ENCODE results near the gene GFOD2.

GFOD2 gene

DNA sequence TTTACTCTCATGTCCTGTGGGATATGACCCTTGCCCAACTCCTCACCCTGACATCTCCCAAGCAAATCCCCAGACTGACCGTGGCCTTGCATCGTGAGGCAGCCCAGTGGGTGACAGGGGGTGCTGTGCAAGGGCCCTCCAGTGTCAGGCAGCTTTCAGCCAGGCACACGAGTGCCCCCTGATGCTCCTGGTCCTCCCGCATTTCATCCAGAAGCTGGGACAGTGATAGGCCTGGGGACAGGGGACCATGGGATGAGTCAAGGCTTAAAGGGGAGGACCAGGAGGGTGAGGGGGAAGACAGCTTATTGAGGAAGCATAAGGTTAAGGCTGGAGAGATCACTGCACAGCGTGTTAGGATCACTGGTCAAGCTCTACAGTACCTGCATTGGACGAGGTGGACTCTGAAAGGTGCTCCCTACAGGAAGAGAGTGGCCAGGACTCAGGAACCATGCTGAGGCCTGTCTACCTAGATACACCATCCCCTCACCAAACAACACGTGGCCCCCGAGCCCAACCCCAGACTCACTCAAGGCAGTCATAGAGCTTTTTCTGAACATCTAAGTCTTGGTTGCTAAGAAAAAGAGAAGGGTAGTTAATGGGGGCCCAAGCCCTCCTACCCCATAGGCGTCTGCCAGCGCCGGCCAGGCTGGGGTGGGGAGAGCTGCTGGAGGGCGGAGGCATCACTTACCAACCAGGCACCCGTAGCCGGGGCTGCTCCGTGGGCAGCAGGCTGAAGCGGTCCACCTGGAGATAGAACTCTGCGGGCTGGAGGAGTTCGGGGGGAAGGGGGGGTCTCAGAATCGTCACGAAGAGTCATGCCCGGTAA lies 60.1 kb downstream of the GFOD2 start:
- DNase-seq (ENCODE audit: low read depth, low spot score): no peak

DNA sequence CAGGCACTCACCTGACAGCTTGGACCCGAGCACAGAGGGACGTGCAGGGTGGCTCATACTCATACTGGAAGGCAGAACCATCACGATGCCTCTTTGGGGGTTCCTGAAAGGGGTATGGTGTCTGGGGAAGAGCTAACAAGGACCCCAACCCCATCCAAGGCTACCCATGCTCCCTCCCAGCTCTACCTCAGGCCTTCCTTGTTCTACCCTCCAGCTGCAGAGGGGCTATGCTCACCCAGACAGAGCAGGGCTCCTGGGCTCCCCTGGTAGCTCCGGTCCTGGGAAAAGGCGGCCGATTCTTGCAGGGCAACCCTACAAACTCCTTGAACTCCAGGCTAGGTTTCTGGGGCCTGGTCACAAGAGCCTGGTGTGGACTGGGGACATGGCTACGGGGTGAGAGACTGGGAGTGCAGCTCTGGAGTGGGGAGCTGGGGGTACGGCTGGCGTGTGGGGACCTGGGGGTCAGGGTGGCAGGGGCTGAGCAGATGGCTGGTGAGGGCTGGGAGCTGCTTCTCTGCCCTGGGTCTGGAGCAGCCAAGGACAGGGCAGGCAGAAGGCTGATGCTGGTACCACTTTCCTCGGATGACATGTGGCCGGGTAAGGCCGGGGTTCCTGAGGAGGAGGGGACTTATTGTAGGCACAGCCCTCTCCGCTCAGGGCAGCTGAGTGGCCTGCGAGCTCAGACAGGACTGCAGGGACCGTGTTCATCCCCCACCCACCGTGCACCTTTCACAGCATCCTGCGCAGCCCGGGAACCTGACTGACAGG lies 61.2 kb downstream of the GFOD2 start:
- no peak for DNase-seq (ENCODE audit: low read depth, low spot score)

GRCh38 chr16:67657017-67657608 lies 62.0 kb downstream of the GFOD2 start:
- DNase-seq (ENCODE audit: low read depth, low spot score): no peak

DNA sequence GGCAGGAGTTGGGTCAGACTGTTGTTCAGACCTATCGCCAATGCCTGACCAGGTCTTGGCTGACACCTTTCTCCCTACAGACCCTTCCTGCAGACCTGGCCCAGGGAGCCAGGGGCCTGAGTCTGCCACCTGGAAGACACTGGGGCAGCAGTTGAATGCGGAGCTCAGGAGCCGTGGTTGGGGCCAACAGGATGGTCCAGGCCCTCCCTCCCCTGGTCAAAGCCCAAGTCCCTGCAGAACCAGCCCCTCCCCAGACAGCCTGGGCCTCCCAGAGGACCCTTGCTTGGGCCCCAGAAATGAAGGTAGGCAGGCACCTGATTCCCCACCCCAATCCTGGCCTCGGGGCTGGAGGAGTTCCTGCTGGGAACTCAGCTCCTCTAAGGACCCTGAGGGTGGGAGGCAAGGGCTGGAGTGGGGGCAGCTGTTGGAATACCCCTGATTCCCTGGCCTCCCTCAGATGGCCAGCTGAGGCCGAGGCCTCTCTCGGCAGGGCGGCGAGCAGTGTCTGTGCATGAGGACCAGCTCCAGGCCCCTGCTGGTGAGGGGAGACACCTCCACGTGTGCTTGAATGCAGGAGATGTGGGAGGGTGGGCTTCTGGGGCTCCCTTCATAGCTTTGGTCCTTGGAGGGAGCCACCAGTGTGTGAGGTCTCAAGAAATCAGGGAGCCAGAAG lies 62.6 kb downstream of the GFOD2 start:
- DNase-seq (ENCODE audit: low read depth, low spot score): no peak

DNA sequence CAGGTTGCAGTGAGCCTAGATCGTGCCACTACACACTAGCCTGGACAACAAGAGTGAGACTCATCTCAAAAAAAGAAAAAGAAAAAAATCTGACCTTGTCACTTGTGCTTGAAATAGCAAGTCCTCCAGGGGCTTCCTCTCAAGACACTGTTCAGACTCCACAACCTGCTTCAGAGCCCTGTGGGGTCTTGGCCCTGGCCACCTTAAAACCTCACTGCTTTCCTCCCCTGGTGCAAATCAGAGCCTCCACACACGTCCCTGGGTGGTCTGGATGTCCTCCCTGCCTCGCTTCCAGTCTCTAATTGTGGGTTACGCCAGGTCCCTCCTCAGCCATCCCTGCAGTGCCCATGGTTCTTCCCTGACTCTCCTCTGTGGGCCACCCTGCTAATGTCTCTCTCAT lies 63.8 kb downstream of the GFOD2 start:
- no peak for DNase-seq (ENCODE audit: low read depth, low spot score)

DNA sequence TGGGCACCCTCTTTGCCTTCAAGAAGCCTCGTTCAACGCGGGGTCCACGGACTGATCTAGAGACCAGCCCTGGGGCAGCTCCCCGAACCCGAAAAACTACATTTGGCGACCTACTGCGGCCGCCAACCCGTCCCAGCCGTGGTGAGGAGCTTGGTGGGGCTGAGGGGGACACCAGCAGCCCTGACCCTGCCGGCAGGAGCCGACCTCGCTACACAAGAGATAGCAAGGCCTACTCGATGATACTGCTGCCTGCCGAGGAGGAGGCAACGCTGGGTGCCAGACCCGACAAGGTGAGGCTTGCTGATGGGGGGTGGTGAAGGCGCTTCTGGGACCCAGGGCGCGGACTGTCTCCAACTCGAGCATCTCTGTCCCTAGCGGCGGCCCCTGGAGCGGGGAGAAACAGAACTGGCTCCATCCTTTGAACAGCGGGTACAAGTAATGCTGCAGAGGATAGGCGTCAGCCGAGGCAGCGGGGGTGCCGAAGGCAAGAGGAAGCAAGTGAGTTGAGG lies 64.7 kb downstream of the GFOD2 start:
- DNase-seq (ENCODE audit: low read depth, low spot score): no peak

DNA sequence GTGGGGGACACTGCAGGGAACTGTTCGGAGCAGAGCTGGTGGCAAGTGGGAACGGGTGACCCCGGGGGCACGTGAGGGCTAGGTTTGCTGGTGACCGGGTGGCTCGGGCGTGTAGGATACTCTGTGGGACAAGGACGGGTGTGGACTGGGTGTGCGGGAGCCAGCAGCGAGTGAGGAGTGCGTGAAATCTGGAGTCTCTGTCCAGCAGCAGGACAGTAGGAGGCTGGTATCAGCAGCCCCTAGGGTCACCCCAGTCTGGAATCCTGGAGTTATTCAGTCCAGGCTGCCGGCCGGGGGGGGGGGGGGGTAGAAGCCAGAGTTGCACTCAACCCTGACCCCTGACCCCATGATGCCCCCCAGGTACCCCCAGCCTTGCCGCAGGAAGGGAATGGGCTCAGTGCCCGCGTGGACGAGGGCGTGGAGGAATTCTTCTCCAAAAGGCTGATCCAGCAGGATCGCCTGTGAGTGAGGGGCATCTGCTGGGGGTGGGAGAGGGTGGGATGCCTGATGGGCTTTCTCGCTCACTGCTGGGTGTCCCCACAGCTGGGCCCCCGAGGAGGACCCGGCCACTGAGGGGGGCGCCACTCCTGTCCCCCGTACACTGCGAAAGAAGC lies 65.2 kb downstream of the GFOD2 start:
- DNase-seq (ENCODE audit: low read depth, low spot score): no peak

GRCh38 chr16:67653128-67653788 lies 65.9 kb downstream of the GFOD2 start:
- no peak for DNase-seq (ENCODE audit: low read depth, low spot score)

DNA sequence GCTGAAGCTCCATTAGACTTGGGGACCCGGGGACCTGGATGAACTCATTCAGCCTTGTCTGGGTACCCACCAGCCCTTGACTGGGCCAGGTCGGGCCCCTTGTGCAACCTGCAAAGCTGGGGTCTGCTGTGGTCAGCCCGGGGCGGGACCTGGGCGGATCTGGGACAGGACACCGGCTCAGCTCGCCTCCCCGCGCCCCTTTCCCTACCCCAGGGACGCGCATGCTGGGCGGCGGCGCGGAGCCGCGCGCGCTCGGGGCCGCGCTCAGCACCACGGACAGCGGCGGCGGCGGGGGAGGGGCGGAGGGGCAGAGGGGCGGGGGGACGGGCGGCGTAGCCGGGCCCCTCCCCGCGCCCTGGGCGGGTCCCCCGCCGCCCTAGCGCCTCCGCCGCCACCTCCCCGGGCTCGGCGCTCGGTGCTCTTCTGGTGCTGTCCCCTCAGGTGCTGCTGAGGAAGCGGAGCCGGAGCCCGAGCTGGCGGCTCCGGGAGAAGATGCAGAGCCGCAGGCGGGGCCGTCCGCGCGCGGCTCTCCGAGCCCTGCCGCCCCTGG lies 66.5 kb downstream of the GFOD2 start:
- no peak for DNase-seq (ENCODE audit: low read depth, low spot score)

GRCh38 chr16:67651847-67652246 lies 67.3 kb downstream of the GFOD2 start:
- DNase-seq (ENCODE audit: low read depth, low spot score): no peak

- no peak for DNase-seq (ENCODE audit: low read depth, low spot score)
Measured at GRCh38 chr16:67651039-67651438, 68.1 kb downstream of the GFOD2 start.

DNA sequence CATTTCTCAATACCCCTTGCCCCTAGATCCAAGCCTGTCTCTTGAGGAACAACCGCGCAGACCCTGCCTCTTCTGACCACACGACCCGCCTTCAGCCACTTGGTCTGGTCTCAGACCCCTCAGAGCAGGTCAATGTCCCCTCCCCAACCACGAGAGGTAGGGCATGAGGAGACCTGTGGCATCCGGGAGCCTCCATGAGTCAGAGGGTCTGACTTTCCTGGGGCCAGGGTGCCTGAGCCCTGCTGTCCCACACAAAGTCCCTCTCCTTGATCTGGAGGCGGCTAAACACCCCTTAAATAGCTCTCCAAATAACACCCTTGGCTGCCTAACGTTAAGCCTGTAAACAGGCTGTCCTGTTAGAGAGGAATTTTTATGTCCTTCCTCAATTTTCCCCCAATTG lies 69.1 kb downstream of the GFOD2 start:
- DNase-seq (ENCODE audit: low read depth, low spot score): no peak

GRCh38 chr16:67649494-67649931 lies 69.6 kb downstream of the GFOD2 start:
- no peak for DNase-seq (ENCODE audit: low read depth, low spot score)

DNA sequence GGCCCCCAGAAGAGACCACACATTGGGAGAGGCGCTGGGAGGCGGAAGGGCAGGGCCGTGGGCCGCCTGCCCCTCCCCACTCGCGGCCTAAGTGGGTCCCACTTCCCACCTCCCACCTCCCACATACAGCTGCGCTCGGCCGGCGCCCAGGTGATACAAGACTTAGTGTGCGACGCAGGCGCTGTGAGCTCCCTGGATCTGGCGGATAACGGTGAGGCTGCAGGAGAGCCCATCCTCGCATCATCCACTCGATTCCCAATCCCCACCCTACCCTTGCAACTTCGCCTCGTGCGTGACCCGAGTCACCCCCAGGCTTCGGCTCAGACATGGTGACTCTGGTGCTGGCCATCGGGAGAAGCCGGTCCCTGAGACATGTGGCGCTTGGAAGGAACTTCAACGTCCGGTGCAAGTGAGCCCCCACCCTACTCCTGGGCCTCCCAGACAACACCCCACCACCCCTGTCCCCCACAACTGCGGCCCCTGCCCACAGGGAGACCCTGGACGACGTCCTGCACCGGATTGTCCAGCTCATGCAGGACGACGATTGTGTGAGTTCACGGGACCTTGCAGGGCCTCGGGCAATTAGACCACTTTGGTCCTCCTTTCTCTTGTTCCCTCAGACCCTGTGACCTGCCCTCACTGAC lies 70.2 kb downstream of the GFOD2 start:
- DNase-seq (ENCODE audit: low read depth, low spot score): no peak

GRCh38 chr16:67648088-67648763 lies 70.9 kb downstream of the GFOD2 start:
- DNase-seq (ENCODE audit: low read depth, low spot score): no peak

- no peak for DNase-seq (ENCODE audit: low read depth, low spot score)
Measured at GRCh38 chr16:67647681-67648080, 71.4 kb downstream of the GFOD2 start.

- no peak for DNase-seq (ENCODE audit: low read depth, low spot score)
Measured at GRCh38 chr16:67647111-67647651, 71.9 kb downstream of the GFOD2 start.

GRCh38 chr16:67645397-67646121 lies 73.6 kb downstream of the GFOD2 start:
- DNase-seq (ENCODE audit: low read depth, low spot score): no peak
